Ishikawa (cell line): ENCODE results near the gene GLT6D1.

Source experiments
- CEBPB ChIP-seq: IDR thresholded peaks from 2 replicates; pipeline ENCODE4 v1.6.1; 2012
- CREB1 ChIP-seq: IDR thresholded peaks from 2 replicates; pipeline ENCODE4 v1.6.1; 2012; ENCODE audit warnings: low read depth
- EGR1 ChIP-seq: IDR thresholded peaks from 2 replicates; pipeline ENCODE4 v1.6.1; 2012
- EP300 ChIP-seq: IDR thresholded peaks from 2 replicates; pipeline ENCODE4 v1.6.1; 2012; ENCODE audit warnings: borderline replicate concordance
- FOXM1 ChIP-seq: IDR thresholded peaks from 2 replicates; pipeline ENCODE4 v1.6.1; 2012; ENCODE audit warnings: low read depth, borderline replicate concordance
- NFIC ChIP-seq: IDR thresholded peaks from 2 replicates; pipeline ENCODE4 v1.6.1; 2012
- RAD21 ChIP-seq: IDR thresholded peaks from 2 replicates; pipeline ENCODE4 v1.6.1; 2012; ENCODE audit warnings: low read depth
- REST ChIP-seq: IDR thresholded peaks from 2 replicates; pipeline ENCODE4 v1.6.1; 2012; ENCODE audit warnings: low read depth, mild to moderate bottlenecking
- TAF1 ChIP-seq: IDR thresholded peaks from 2 replicates; pipeline ENCODE4 v1.6.1; 2012; ENCODE audit warnings: low read depth, mild to moderate bottlenecking
- TCF12 ChIP-seq: IDR thresholded peaks from 2 replicates; pipeline ENCODE4 v1.6.1; 2012; ENCODE audit warnings: low read depth
- TEAD4 ChIP-seq: IDR thresholded peaks from 2 replicates; pipeline ENCODE4 v1.6.1; 2012
- YY1 ChIP-seq: IDR thresholded peaks from 2 replicates; pipeline ENCODE4 v1.6.1; 2012; ENCODE audit warnings: low read depth
- ZBTB7A ChIP-seq: IDR thresholded peaks from 2 replicates; pipeline ENCODE4 v1.6.1; 2012; ENCODE audit warnings: low read depth
- TF ChIP-seq, protein P1 (sequence below): IDR thresholded peaks from 2 replicates; pipeline ENCODE4 v1.6.1; 2012
- TF ChIP-seq, protein P2 (sequence below): IDR thresholded peaks from 2 replicates; pipeline ENCODE4 v1.6.1; 2012

Gene GLT6D1

DNA sequence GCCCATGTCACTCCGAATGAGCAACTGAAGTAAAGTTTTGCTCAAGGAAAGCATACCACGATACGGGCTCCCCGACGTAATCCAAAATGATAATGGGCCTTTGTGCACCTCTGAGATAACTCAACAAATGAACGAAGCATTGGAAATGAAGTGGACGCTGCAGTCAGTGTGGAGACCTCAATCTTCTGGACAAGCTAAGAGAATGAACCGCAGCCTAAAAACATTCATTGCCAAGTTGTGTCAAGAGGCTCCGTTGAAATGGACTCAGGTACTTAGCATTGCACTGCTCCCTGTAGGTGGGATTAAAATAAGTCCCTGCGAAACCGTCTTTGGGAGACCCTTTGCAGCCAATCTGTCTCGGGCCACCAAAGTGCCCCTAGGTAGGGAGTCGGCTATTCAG is 19.9 kb upstream of the GLT6D1 start:
- TF ChIP-seq TAF1 (no peak), TEAD4 (no peak), RAD21 (no peak), NFIC (no peak), ZBTB7A (no peak), FOXM1 (no peak), REST (no peak), EGR1 (no peak), TCF12 (no peak), YY1 (no peak), CREB1 (no peak), EP300 (no peak), CEBPB (no peak)
- TF ChIP-seq, protein P1, sequence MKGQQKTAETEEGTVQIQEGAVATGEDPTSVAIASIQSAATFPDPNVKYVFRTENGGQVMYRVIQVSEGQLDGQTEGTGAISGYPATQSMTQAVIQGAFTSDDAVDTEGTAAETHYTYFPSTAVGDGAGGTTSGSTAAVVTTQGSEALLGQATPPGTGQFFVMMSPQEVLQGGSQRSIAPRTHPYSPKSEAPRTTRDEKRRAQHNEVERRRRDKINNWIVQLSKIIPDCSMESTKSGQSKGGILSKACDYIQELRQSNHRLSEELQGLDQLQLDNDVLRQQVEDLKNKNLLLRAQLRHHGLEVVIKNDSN, result no peak
- TF ChIP-seq, protein P2, sequence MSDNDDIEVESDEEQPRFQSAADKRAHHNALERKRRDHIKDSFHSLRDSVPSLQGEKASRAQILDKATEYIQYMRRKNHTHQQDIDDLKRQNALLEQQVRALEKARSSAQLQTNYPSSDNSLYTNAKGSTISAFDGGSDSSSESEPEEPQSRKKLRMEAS, result no peak

GRCh38 chr9:135657416-135657815 is 18.1 kb upstream of the GLT6D1 start:
- TF ChIP-seq CREB1 (no peak), RAD21 (no peak), EGR1 (no peak), TAF1 (no peak), YY1 (no peak), TCF12 (no peak), NFIC (no peak), EP300 (no peak), TEAD4 (no peak), CEBPB (no peak), FOXM1 (no peak), ZBTB7A (no peak), REST (no peak)
- TF ChIP-seq, protein P2, result no peak
- TF ChIP-seq, protein P1, result no peak

DNA sequence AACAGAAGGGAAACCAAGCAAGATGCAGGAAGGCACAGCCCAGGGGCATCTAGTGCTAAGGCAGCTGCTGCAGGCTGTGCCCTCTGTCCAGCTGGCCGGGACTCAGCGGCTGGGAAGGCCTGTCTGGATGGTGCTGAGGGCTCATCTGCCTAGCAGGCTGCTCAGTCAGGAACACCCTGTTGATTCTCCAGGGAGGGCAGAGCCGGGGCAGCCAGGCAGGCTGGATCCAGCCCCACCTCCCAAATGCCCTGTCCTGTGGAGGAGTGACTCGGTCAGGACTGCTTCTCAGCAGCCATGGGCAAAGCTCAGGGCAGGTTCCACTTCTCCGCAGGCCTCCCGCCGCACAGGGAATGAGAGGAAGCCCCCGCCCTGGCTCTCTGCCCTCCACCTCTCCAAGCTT is 16.0 kb upstream of the GLT6D1 start:
- TF ChIP-seq ZBTB7A, result no peak

GRCh38 chr9:135650408-135650807 is 11.1 kb upstream of the GLT6D1 start:
- TF ChIP-seq CEBPB (no peak), TEAD4 (no peak), RAD21 (no peak), EGR1 (no peak), TCF12 (no peak), YY1 (no peak), REST (no peak), FOXM1 (no peak)
- TF ChIP-seq, protein P2, result no peak

DNA sequence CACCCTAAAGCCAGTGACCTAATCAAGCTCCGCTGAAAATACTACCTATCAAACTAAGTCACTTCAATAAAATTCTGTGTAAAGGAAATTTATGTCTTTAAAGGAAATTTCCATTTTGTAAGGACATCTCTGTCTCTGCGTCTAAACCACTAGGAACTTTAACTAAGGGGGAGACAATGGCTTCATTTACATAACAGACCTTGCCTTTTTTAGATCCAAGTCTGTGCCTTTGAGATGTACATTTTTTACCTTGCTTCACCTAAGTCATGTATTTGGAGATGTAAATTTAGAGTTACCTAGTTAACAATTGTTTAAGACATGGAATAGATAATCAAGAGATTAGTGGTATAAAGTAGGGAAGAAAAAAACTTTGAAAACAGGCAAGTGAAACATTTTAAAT is 10.2 kb upstream of the GLT6D1 start:
- no peak for TF ChIP-seq CREB1
- no peak for TF ChIP-seq TCF12
- no peak for TF ChIP-seq CEBPB
